Neural cell (in vitro differentiated cells): ENCODE data around the gene CASP6. TPM values are rescaled to one million over a fixed set of nuclear protein-coding genes. Genes with fewer than 3 reads are reported as not detected.

Source experiments
- H2AFZ ChIP-seq: fragments of 200-600, 300-800 bp; sonication (generic), shearing (Covaris generic); 2 replicates; pipeline ENCODE4 v1.6.0; 2014; ENCODE audit warnings: low read depth, mild to moderate bottlenecking, antibody characterized with exemption, low read length, moderate library complexity
- H3F3A ChIP-seq: fragments of 200-600 bp; shearing (Covaris generic); 2 replicates; pipeline ENCODE4 v1.6.1; 2016; ENCODE audit warnings: mild to moderate bottlenecking, moderate library complexity, mixed read lengths, antibody characterized with exemption, low read length; ENCODE audit not compliant: insufficient read depth, poor library complexity, severe bottlenecking
- H3K27ac ChIP-seq: fragments of 200-600, 300-800 bp; sonication (generic), shearing (Covaris generic); 2 replicates; pipeline ENCODE4 v1.5.1; 2014; ENCODE audit warnings: mild to moderate bottlenecking, low read length, moderate library complexity
- H3K27me3 ChIP-seq: fragments of 300-800, 200-600 bp; sonication (generic), shearing (Covaris generic); 2 replicates; pipeline ENCODE4 v1.6.0; 2014; ENCODE audit warnings: mild to moderate bottlenecking, low read depth, low read length, moderate library complexity; ENCODE audit not compliant: insufficient read depth
- H3K36me3 ChIP-seq: fragments of 300-800, 200-600 bp; sonication (generic), shearing (Covaris generic); 2 replicates; pipeline ENCODE4 v1.5.1; 2014; ENCODE audit warnings: mild to moderate bottlenecking, antibody characterized with exemption, low read length, moderate library complexity; ENCODE audit not compliant: insufficient read depth
- H3K4me2 ChIP-seq: fragments of 300-800, 200-600 bp; sonication (generic), shearing (Covaris generic); 2 replicates; pipeline ENCODE4 v1.6.0; 2014; ENCODE audit warnings: mild to moderate bottlenecking, low read length
- H3K4me3 ChIP-seq: fragments of 300-800, 200-600 bp; sonication (generic), shearing (Covaris generic); 2 replicates; pipeline ENCODE4 v1.5.1; 2014; ENCODE audit warnings: mild to moderate bottlenecking, low read length, moderate library complexity
- H3K79me2 ChIP-seq: fragments of 200-600 bp; shearing (Covaris generic); replicated peaks from 2 replicates; pipeline ENCODE4 v1.6.0; 2014; ENCODE audit warnings: mild to moderate bottlenecking, low read length, moderate library complexity; ENCODE audit not compliant: insufficient read depth
- H3K9ac ChIP-seq: fragments of 300-800, 200-600 bp; sonication (generic), shearing (Covaris generic); 2 replicates; pipeline ENCODE4 v1.6.1; 2016; ENCODE audit warnings: mild to moderate bottlenecking, low read length, mixed read lengths
- H3K9me2 ChIP-seq: fragments of 200-600 bp; shearing (Covaris generic); 2 replicates; pipeline ENCODE4 v1.6.1; 2016; ENCODE audit warnings: mild to moderate bottlenecking, low read length, mixed read lengths; ENCODE audit not compliant: insufficient read depth
- H3K9me3 ChIP-seq: fragments of 200-600, 300-800 bp; sonication (generic), shearing (Covaris generic); 2 replicates; pipeline ENCODE4 v1.6.1; 2016; ENCODE audit warnings: mild to moderate bottlenecking, mixed run types, low read length, moderate library complexity, mixed read lengths
- H4K20me1 ChIP-seq: fragments of 200-600 bp; shearing (Covaris generic); 2 replicates; pipeline ENCODE4 v1.6.1; 2016; ENCODE audit warnings: mild to moderate bottlenecking, mixed run types; ENCODE audit not compliant: insufficient read depth
- EP300 ChIP-seq: fragments of 450-650 bp; conservative IDR thresholded peaks from 2 replicates; pipeline ENCODE4 v1.6.1; 2014; ENCODE audit warnings: antibody characterized with exemption, mild to moderate bottlenecking, moderate library complexity; ENCODE audit not compliant: poor library complexity, severe bottlenecking
- EZH2 ChIP-seq: fragments of 200-600, 300-800 bp; shearing (Covaris generic), sonication (generic); IDR thresholded peaks from 2 replicates; pipeline ENCODE4 v1.6.1; 2014; ENCODE audit warnings: antibody characterized with exemption, low read length, borderline replicate concordance, mild to moderate bottlenecking; ENCODE audit not compliant: insufficient read depth, poor library complexity, severe bottlenecking
- MXI1 ChIP-seq: fragments of 450-650 bp; conservative IDR thresholded peaks from 2 replicates; pipeline ENCODE4 v1.6.1; 2014; ENCODE audit warnings: antibody characterized with exemption, mild to moderate bottlenecking; ENCODE audit not compliant: poor library complexity, severe bottlenecking
- POLR2AphosphoS5 ChIP-seq: IDR thresholded peaks from 2 replicates; pipeline ENCODE4 v1.6.1; 2012
- RAD21 ChIP-seq: fragments of 450-650 bp; conservative IDR thresholded peaks from 2 replicates; pipeline ENCODE4 v1.6.1; 2014; ENCODE audit warnings: antibody characterized with exemption, mild to moderate bottlenecking, moderate library complexity
- SMC3 ChIP-seq: fragments of 450-650 bp; conservative IDR thresholded peaks from 2 replicates; pipeline ENCODE4 v1.6.1; 2014; ENCODE audit warnings: antibody characterized with exemption, mild to moderate bottlenecking, moderate library complexity; ENCODE audit not compliant: poor library complexity
- TAF1 ChIP-seq: IDR thresholded peaks from 2 replicates; pipeline ENCODE4 v1.6.1; 2012; ENCODE audit warnings: low read depth
- polyA plus RNA-seq: library from polyadenylated mRNA; depleted of rRNA; stranded (reverse); fragments of >200 nt; gene quantifications from 2 replicates; pipeline ENCODE4 v1.2.3, GENCODE V29; 2014
- small RNA-seq, 3 experiments: library from RNA; depleted of rRNA; stranded (forward); fragments of <200 nt; gene quantifications; one replicate each; pipeline ENCODE3, GENCODE V24; 2012
- TF ChIP-seq, protein P1 (sequence below): fragments of 450-650 bp; IDR thresholded peaks from 2 replicates; pipeline ENCODE4 v1.5.1; 2014; ENCODE audit warnings: antibody characterized with exemption, mild to moderate bottlenecking, moderate library complexity; ENCODE audit not compliant: poor library complexity, severe bottlenecking
- TF ChIP-seq, protein P2 (sequence below): IDR thresholded peaks from 2 replicates; pipeline ENCODE4 v1.6.1; 2012; ENCODE audit warnings: borderline replicate concordance

Gene CASP6
- polyA plus RNA-seq, 1 donor from 2014 or later, result 5.1 TPM

DNA sequence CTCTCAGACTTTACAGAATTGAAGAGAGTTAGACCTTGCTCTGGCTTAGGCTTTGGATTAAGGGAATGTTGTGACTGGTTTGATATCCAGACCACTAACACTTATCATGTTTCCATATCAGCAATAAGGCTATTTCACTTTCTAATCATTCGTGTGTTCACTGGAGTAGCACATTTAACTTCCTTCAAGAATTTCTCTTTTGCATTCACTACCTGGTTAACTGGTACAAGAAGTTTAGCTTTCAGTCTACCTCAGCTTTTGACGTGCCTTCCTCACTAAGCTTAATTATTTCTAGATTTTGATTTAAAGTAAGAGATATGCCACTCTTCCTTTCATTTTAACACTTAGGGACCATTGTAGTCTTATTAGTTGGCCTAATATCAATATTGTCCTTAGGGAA is 62.6 kb downstream of the CASP6 start:
- H3K27me3 ChIP-seq, result no peaks in the 10 kb centered on the region
- no peak overlapping the region for H3K9ac ChIP-seq
- TF ChIP-seq TAF1 (no peak), POLR2AphosphoS5 (no peak), EP300 (no peak), EZH2 (no peak), SMC3 (no peak), RAD21 (no peak), MXI1 (no peak)
- TF ChIP-seq, protein P1, sequence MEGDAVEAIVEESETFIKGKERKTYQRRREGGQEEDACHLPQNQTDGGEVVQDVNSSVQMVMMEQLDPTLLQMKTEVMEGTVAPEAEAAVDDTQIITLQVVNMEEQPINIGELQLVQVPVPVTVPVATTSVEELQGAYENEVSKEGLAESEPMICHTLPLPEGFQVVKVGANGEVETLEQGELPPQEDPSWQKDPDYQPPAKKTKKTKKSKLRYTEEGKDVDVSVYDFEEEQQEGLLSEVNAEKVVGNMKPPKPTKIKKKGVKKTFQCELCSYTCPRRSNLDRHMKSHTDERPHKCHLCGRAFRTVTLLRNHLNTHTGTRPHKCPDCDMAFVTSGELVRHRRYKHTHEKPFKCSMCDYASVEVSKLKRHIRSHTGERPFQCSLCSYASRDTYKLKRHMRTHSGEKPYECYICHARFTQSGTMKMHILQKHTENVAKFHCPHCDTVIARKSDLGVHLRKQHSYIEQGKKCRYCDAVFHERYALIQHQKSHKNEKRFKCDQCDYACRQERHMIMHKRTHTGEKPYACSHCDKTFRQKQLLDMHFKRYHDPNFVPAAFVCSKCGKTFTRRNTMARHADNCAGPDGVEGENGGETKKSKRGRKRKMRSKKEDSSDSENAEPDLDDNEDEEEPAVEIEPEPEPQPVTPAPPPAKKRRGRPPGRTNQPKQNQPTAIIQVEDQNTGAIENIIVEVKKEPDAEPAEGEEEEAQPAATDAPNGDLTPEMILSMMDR, result no peak
- TF ChIP-seq, protein P2, sequence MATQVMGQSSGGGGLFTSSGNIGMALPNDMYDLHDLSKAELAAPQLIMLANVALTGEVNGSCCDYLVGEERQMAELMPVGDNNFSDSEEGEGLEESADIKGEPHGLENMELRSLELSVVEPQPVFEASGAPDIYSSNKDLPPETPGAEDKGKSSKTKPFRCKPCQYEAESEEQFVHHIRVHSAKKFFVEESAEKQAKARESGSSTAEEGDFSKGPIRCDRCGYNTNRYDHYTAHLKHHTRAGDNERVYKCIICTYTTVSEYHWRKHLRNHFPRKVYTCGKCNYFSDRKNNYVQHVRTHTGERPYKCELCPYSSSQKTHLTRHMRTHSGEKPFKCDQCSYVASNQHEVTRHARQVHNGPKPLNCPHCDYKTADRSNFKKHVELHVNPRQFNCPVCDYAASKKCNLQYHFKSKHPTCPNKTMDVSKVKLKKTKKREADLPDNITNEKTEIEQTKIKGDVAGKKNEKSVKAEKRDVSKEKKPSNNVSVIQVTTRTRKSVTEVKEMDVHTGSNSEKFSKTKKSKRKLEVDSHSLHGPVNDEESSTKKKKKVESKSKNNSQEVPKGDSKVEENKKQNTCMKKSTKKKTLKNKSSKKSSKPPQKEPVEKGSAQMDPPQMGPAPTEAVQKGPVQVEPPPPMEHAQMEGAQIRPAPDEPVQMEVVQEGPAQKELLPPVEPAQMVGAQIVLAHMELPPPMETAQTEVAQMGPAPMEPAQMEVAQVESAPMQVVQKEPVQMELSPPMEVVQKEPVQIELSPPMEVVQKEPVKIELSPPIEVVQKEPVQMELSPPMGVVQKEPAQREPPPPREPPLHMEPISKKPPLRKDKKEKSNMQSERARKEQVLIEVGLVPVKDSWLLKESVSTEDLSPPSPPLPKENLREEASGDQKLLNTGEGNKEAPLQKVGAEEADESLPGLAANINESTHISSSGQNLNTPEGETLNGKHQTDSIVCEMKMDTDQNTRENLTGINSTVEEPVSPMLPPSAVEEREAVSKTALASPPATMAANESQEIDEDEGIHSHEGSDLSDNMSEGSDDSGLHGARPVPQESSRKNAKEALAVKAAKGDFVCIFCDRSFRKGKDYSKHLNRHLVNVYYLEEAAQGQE, result no peak
- no peak overlapping the region for H2AFZ ChIP-seq
- no peaks in the 10 kb centered on the region for H3K9me3 ChIP-seq
- H3K9me2 ChIP-seq, result no peaks in the 10 kb centered on the region
- H3K4me3 ChIP-seq, result no peak overlapping the region
- no peaks in the 10 kb centered on the region for H3K79me2 ChIP-seq
- no peaks in the 10 kb centered on the region for H4K20me1 ChIP-seq
- H3F3A ChIP-seq, result no peaks in the 10 kb centered on the region
- no peaks in the 10 kb centered on the region for H3K36me3 ChIP-seq
- H3K27ac ChIP-seq, result no peak overlapping the region
- H3K4me2 ChIP-seq, result no peak overlapping the region

Small RNA genes lying within 50 kb of the gene (small RNA-seq; reads per million reads assigned to genes)
- gene HIGD1AP14, result 0 reads per million in 3 experiments

Other genes starting within 250 kb of the CASP6 start
- gene MCUB, start 143.2 kb downstream of the CASP6 start, polyA plus RNA-seq, result 3.9 and 23.0 TPM in 2 replicates
- gene PLA2G12A, start 26.6 kb upstream of the CASP6 start, polyA plus RNA-seq, result 31.2 and 99.0 TPM in 2 replicates
- not detected in 2 replicates for gene CFI, start 98.6 kb upstream of the CASP6 start, polyA plus RNA-seq
- gene GAR1, start 112.3 kb upstream of the CASP6 start, polyA plus RNA-seq, result 9.1 and 12.1 TPM in 2 replicates
- 0.40 and 1.2 TPM in 2 replicates for gene RRH, start 124.5 kb upstream of the CASP6 start, polyA plus RNA-seq
- 0.33 and 0.78 TPM in 2 replicates for gene LRIT3, start 144.7 kb upstream of the CASP6 start, polyA plus RNA-seq
- not detected in 2 replicates for gene EGF, start 209.4 kb upstream of the CASP6 start, polyA plus RNA-seq